Keratinocyte (primary cell): ENCODE data around the gene INSIG1. TPM values are rescaled to one million over a fixed set of nuclear protein-coding genes. Genes with fewer than 3 reads are reported as not detected.

Source experiments
- DNase-seq: peaks from one replicate; pipeline ENCODE4 v3.0.0-alpha.2; 2011; ENCODE audit warnings: low read depth, missing footprints, low spot score
- FAIRE-seq: peaks from 2 replicates; lab custom pipeline; 2011; peaks lifted over from hg19 to GRCh38; lab: Jason Lieb, UNC
- H2AFZ ChIP-seq: 2 replicates; pipeline ENCODE4 v1.6.0; 2012; ENCODE audit warnings: low read length, control low read depth, inconsistent platforms; ENCODE audit not compliant: control insufficient read depth
- H3K27ac ChIP-seq: 2 replicates; pipeline ENCODE4 v1.5.1; 2011; ENCODE audit warnings: low read length; ENCODE audit not compliant: control insufficient read depth, insufficient read depth
- H3K27me3 ChIP-seq: 3 replicates; pipeline ENCODE4 v1.6.0; 2011; ENCODE audit warnings: low read length; ENCODE audit not compliant: control insufficient read depth, insufficient read depth; ENCODE audit errors: extremely low read depth
- H3K36me3 ChIP-seq, 2 experiments: 2 replicates in 1 of 2; 3 replicates in 1 of 2; pipeline ENCODE4 v1.5.1; 2011; ENCODE audit warnings: low read length in 2 of 2, mild to moderate bottlenecking in 1 of 2; ENCODE audit not compliant: control insufficient read depth in 2 of 2, insufficient read depth in 2 of 2; ENCODE audit errors: extremely low read depth in 1 of 2
- H3K4me1 ChIP-seq: 3 replicates; pipeline ENCODE4 v1.5.1; 2011; ENCODE audit warnings: low read length; ENCODE audit not compliant: control insufficient read depth, insufficient read depth; ENCODE audit errors: extremely low read depth
- H3K4me2 ChIP-seq: 3 replicates; pipeline ENCODE4 v1.6.0; 2011; ENCODE audit warnings: low read depth, low read length; ENCODE audit not compliant: control insufficient read depth, insufficient read depth; ENCODE audit errors: extremely low read depth
- H3K4me3 ChIP-seq, 3 experiments: fragments of 200-600 bp in 1 of 3; sonication (generic) in 1 of 3; 2 replicates in 2 of 3; 3 replicates in 1 of 3; pipeline ENCODE4 v1.5.1; 2011 to 2016; ENCODE audit warnings: low read length in 3 of 3, mild to moderate bottlenecking in 3 of 3, control low read depth in 2 of 3, inconsistent platforms in 1 of 3, low read depth in 1 of 3, mixed read lengths in 1 of 3, mixed run types in 1 of 3, moderate library complexity in 1 of 3; ENCODE audit not compliant: control insufficient read depth in 2 of 3, insufficient read depth in 2 of 3; ENCODE audit errors: extremely low read depth in 1 of 3
- H3K79me2 ChIP-seq: 2 replicates; pipeline ENCODE4 v1.6.0; 2012; ENCODE audit warnings: low read length; ENCODE audit not compliant: control insufficient read depth, insufficient read depth
- H3K9ac ChIP-seq: 3 replicates; pipeline ENCODE4 v1.6.0; 2011; ENCODE audit warnings: low read length; ENCODE audit not compliant: control insufficient read depth, insufficient read depth; ENCODE audit errors: extremely low read depth
- H3K9me1 ChIP-seq: 3 replicates; pipeline ENCODE4 v1.6.0; 2011; ENCODE audit warnings: low read length; ENCODE audit not compliant: control insufficient read depth, insufficient read depth; ENCODE audit errors: extremely low read depth
- H3K9me3 ChIP-seq: 2 replicates; pipeline ENCODE4 v1.5.1; 2012; ENCODE audit warnings: low read depth, low read length; ENCODE audit not compliant: control insufficient read depth
- H4K20me1 ChIP-seq: 3 replicates; pipeline ENCODE4 v1.6.0; 2011; ENCODE audit warnings: low read length; ENCODE audit not compliant: control insufficient read depth, insufficient read depth; ENCODE audit errors: extremely low read depth
- CTCF ChIP-seq, 3 experiments: IDR thresholded peaks in 1 of 3; conservative IDR thresholded peaks in 1 of 3; optimal IDR thresholded peaks in 1 of 3; 2 replicates in 2 of 3; 3 replicates in 1 of 3; pipeline versions ENCODE3 to v1.5.1; 2011; ENCODE audit warnings: low read length in 3 of 3, mild to moderate bottlenecking in 3 of 3, moderate library complexity in 2 of 3, control low read depth in 1 of 3, inconsistent platforms in 1 of 3; ENCODE audit not compliant: insufficient read depth in 2 of 3; ENCODE audit errors: extremely low read depth in 1 of 3
- EZH2 ChIP-seq: IDR thresholded peaks from one replicate; pipeline ENCODE4 v1.6.1; 2012; ENCODE audit warnings: inconsistent platforms, mild to moderate bottlenecking, low read length, moderate library complexity
- dilution Hi-C: fragments of 300-500 bp; cut with MboI; formaldehyde crosslinking; loops from one replicate; pipeline ENCODE4 v1.7.0; 2020; ENCODE audit warnings: low sequenced_read_pairs; ENCODE audit not compliant: extremely low pct_ligation_motif_present
- polyA plus RNA-seq, 5 experiments: library from polyadenylated mRNA; depleted of rRNA in 3 of 5; stranded (reverse) in 3 of 5; stranded (forward) in 1 of 5; unstranded in 1 of 5; fragments of >200 nt; gene quantifications; 1 replicate in 1 of 5; 2 replicates in 3 of 5; 3 replicates in 1 of 5; pipeline versions ENCODE4 v1.2.1 to v1.2.3, GENCODE V29; 2011 to 2012; ENCODE audit warnings: missing spikeins in 2 of 5, low read depth in 1 of 5, low replicate concordance in 1 of 5

Gene INSIG1
- polyA plus RNA-seq, 1 donor (not counting 4 experiments of a cell fraction or from before 2014, with no cell fraction given): 104 TPM

GRCh38 chr7:155349601-155350331, 52.1 kb downstream of the INSIG1 start:
- DNase-seq (no peak), FAIRE-seq (no peak)
- dilution Hi-C loops: no loop called here
- H3K79me2 ChIP-seq: no peaks in the 10 kb centered on the region
- no peaks in the 10 kb centered on the region for H4K20me1 ChIP-seq
- no peak for TF ChIP-seq EZH2
- no peak for TF ChIP-seq CTCF (optimal IDR thresholded peaks at IDR 0.05 in 1 of 3, IDR thresholded peaks at IDR 0.05 in 1 of 3, conservative IDR thresholded peaks at IDR 0.05 in 1 of 3; ENCODE audit: extremely low read depth in 1 of 3, insufficient read depth in 2 of 3, low read length in 3 of 3)
- H3K9me1 ChIP-seq: no peaks in the 10 kb centered on the region
- no peaks in the 10 kb centered on the region for H3K36me3 ChIP-seq
- H3K4me2 ChIP-seq: no peak overlapping the region
- H3K27ac ChIP-seq: no peak overlapping the region
- H2AFZ ChIP-seq: no peak overlapping the region
- no peaks in the 10 kb centered on the region for H3K4me1 ChIP-seq
- no peaks in the 10 kb centered on the region for H3K27me3 ChIP-seq
- H3K9me3 ChIP-seq: peaks cover 2% of the 10 kb centered on the region
- no peak overlapping the region for H3K4me3 ChIP-seq
- no peak overlapping the region for H3K9ac ChIP-seq

GRCh38 chr7:155351120-155351870, 53.6 kb downstream of the INSIG1 start:
- FAIRE-seq: no peak
- DNase-seq: no peak
- Histone ChIP-seq H3K9me3 (peaks cover 2% of the 10 kb centered on the region), H3K9me1 (no peaks in the 10 kb centered on the region), H3K9ac (no peak overlapping the region), H3K4me2 (no peak overlapping the region), H4K20me1 (no peaks in the 10 kb centered on the region), H3K27me3 (no peaks in the 10 kb centered on the region), H3K27ac (no peak overlapping the region), H3K36me3 (no peaks in the 10 kb centered on the region), H2AFZ (no peak overlapping the region), H3K4me3 (no peak overlapping the region), H3K4me1 (no peaks in the 10 kb centered on the region), H3K79me2 (no peaks in the 10 kb centered on the region)
- dilution Hi-C loops: no loop called here
- no peak for TF ChIP-seq CTCF (optimal IDR thresholded peaks at IDR 0.05 in 1 of 3, IDR thresholded peaks at IDR 0.05 in 1 of 3, conservative IDR thresholded peaks at IDR 0.05 in 1 of 3; ENCODE audit: extremely low read depth in 1 of 3, insufficient read depth in 2 of 3, low read length in 3 of 3)
- TF ChIP-seq EZH2: no peak
